ENCODE data around the gene IMMP2L.

- TF ChIP-seq MAZ (IDR thresholded peaks at IDR 0.05; ENCODE audit: borderline replicate concordance, low read depth, low read length) (no peak), CTCF (conservative IDR thresholded peaks at IDR 0.05; ENCODE audit: low read depth, low read length) (no peak), FOS (IDR thresholded peaks at IDR 0.05; ENCODE audit: low read depth, low read length) (no peak), POLR2A (IDR thresholded peaks at IDR 0.05; ENCODE audit: low read depth, low read length) (no peak), RAD21 (IDR thresholded peaks at IDR 0.05; ENCODE audit: low read length) (no peak)
These were observed 79.2 kb downstream of the IMMP2L start for GRCh38 chr7:111483078-111483477.
